ENCODE measurements around the gene ZSWIM6.

ZSWIM6 gene

GRCh38 chr5:61370506-61370905 is 38.4 kb downstream of the ZSWIM6 start:
- DNase-seq (ENCODE audit: low read depth, low spot score), result no peak
- no peak overlapping the region for H3K4me3 ChIP-seq (ENCODE audit: low read depth, low read length)
- in situ Hi-C loops (cut with HindIII; ENCODE audit: low sequenced_read_pairs), result no loop called here
- no peak for TF ChIP-seq CTCF (IDR thresholded peaks at IDR 0.05; ENCODE audit: low read depth, low read length)

GRCh38 chr5:61371474-61371873 is 39.4 kb downstream of the ZSWIM6 start:
- no peak for TF ChIP-seq CTCF (IDR thresholded peaks at IDR 0.05; ENCODE audit: low read depth, low read length)
- DNase-seq (ENCODE audit: low read depth, low spot score), result no peak
- in situ Hi-C loops (cut with HindIII; ENCODE audit: low sequenced_read_pairs), result no loop called here

GRCh38 chr5:61379677-61380076 is 47.6 kb downstream of the ZSWIM6 start:
- no peak for DNase-seq (ENCODE audit: low read depth, low spot score)
- H3K4me3 ChIP-seq (ENCODE audit: low read depth, low read length), result no peak overlapping the region
- in situ Hi-C loops (cut with HindIII; ENCODE audit: low sequenced_read_pairs), result no loop called here
- no peak for TF ChIP-seq CTCF (IDR thresholded peaks at IDR 0.05; ENCODE audit: low read depth, low read length)

More at GRCh38 chr5:61371474-61371873, 39.4 kb downstream of the ZSWIM6 start:
- no peak overlapping the region for H3K4me3 ChIP-seq (ENCODE audit: low read depth, low read length)

- in situ Hi-C loops (cut with HindIII; ENCODE audit: low sequenced_read_pairs), result no loop called here
These were observed 49.9 kb downstream of the ZSWIM6 start for GRCh38 chr5:61381968-61382367.

GRCh38 chr5:61385627-61386026 is 53.6 kb downstream of the ZSWIM6 start:
- in situ Hi-C loops (cut with HindIII; ENCODE audit: low sequenced_read_pairs), result no loop called here
- DNase-seq (ENCODE audit: low read depth, low spot score), result no peak
- TF ChIP-seq CTCF (IDR thresholded peaks at IDR 0.05; ENCODE audit: low read depth, low read length), result no peak
- H3K4me3 ChIP-seq (ENCODE audit: low read depth, low read length), result no peak overlapping the region

More at GRCh38 chr5:61381968-61382367, 49.9 kb downstream of the ZSWIM6 start:
- TF ChIP-seq CTCF (IDR thresholded peaks at IDR 0.05; ENCODE audit: low read depth, low read length), result no peak
- no peak overlapping the region for H3K4me3 ChIP-seq (ENCODE audit: low read depth, low read length)
- DNase-seq (ENCODE audit: low read depth, low spot score), result no peak

GRCh38 chr5:61386045-61386800 is 54.2 kb downstream of the ZSWIM6 start:
- DNase-seq (ENCODE audit: low read depth, low spot score), result no peak
- in situ Hi-C loops (cut with HindIII; ENCODE audit: low sequenced_read_pairs), result no loop called here
- H3K4me3 ChIP-seq (ENCODE audit: low read depth, low read length), result no peak overlapping the region
- TF ChIP-seq CTCF (IDR thresholded peaks at IDR 0.05; ENCODE audit: low read depth, low read length), result no peak
